Measurements from ENCODE around the gene CYP1B1.

DNA sequence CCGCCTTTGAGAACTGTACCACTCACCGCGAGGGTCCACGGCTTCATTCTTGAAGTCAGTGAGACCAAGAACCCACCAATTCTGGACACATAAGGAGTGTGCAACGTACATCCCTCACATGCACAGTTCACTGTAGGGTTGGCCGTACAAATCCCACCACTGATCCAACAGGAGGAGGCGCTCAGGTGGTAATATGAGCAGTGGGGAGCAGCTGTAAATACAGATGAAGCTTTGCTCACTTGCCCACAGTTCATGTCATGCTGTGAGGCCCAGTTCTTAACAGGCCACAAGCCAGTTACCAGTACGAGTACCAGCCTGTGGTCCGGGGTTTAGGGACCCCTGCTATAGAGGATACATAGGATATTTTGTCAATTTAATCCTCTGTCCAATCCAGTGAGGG is 54.4 kb downstream of the CYP1B1 start:
- TF ChIP-seq, protein P1, sequence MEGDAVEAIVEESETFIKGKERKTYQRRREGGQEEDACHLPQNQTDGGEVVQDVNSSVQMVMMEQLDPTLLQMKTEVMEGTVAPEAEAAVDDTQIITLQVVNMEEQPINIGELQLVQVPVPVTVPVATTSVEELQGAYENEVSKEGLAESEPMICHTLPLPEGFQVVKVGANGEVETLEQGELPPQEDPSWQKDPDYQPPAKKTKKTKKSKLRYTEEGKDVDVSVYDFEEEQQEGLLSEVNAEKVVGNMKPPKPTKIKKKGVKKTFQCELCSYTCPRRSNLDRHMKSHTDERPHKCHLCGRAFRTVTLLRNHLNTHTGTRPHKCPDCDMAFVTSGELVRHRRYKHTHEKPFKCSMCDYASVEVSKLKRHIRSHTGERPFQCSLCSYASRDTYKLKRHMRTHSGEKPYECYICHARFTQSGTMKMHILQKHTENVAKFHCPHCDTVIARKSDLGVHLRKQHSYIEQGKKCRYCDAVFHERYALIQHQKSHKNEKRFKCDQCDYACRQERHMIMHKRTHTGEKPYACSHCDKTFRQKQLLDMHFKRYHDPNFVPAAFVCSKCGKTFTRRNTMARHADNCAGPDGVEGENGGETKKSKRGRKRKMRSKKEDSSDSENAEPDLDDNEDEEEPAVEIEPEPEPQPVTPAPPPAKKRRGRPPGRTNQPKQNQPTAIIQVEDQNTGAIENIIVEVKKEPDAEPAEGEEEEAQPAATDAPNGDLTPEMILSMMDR (IDR thresholded peaks at IDR 0.05 in 2 of 3, conservative IDR thresholded peaks at IDR 0.05 in 1 of 3; ENCODE audit: borderline replicate concordance in 1 of 3, insufficient read depth in 1 of 3, low read depth in 2 of 3, low read length in 2 of 3) = no peak
- TF ChIP-seq POLR2AphosphoS5 (IDR thresholded peaks at IDR 0.05; ENCODE audit: low read depth, low read length) (no peak), CEBPB (IDR thresholded peaks at IDR 0.05; ENCODE audit: low read depth) (no peak), CBX3 (IDR thresholded peaks at IDR 0.05; ENCODE audit: low read depth) (no peak), POLR2A (IDR thresholded peaks at IDR 0.05; ENCODE audit: borderline replicate concordance, extremely low read depth, insufficient read depth, insufficient read length) (no peak)
- TF ChIP-seq, protein P2, sequence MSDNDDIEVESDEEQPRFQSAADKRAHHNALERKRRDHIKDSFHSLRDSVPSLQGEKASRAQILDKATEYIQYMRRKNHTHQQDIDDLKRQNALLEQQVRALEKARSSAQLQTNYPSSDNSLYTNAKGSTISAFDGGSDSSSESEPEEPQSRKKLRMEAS (IDR thresholded peaks at IDR 0.05) = no peak
